Measurements from ENCODE around the gene VSIG4. TPM values are rescaled to one million over a fixed set of nuclear protein-coding genes. Genes with fewer than 3 reads are reported as not detected.

The VSIG4 gene
- polyA plus RNA-seq, 1 of the 3 experiments (the other 2 are of a cell fraction) = not detected

DNA sequence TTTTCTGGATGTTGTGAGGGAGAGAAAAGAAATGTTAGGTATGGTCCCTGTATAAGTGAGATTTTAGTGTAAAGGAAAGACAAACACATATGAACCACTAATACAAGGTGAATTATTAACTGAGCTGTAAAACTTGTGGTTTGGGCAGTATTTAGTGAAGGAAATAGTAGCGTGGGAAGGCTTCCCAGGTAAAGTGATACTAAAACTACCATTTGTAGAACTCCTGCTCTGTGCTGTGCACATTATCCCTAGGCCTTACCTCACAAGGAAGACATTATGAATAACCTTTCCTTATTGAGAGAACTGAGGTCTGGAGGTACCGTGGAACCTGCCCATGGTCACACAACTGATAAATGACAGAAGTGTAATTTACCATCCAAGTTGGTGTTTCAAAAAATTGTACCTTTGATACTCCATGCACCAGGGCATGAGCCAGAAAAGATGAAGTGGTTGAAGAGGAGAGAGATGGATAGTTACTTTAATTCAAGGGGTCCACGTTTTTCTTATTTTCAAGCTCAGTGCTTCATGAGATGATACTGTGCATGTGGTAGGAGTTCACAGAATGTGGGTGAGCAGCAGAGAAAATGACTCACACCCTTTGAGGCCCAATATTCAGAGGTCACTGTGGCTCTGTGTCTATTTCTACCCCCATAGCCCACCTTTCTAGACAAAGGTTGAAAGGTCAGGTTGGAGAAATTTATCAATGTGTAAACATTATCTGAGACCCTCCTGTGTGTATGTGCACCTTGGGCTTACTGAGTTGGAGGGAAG, 2.6 kb upstream of the VSIG4 start:
- H3K27me3 ChIP-seq (ENCODE audit: insufficient read depth) = no peaks in the 10 kb centered on the region
- TF ChIP-seq TAF1 (IDR thresholded peaks at IDR 0.05; ENCODE audit: borderline replicate concordance, low read depth, low read length) = no peak

GRCh38 chrX:66038115-66038514, 1.8 kb downstream of the VSIG4 start:
- 14% methylated on average over 1 of the region's 1 CpG for WGBS (ENCODE audit: low lambda C conversion rate)

More for the DNA sequence above, 2.6 kb upstream of the VSIG4 start:
- no peak overlapping the region for H3K4me3 ChIP-seq (ENCODE audit: low read depth in 2 of 2, low read length in 1 of 2)
- no peaks in the 10 kb centered on the region for H3K9me3 ChIP-seq
- H4K20me1 ChIP-seq (ENCODE audit: insufficient read depth) = no peaks in the 10 kb centered on the region
- no peaks in the 10 kb centered on the region for H3K36me3 ChIP-seq (replicated peaks in 1 of 2; ENCODE audit: control insufficient read depth in 1 of 2, insufficient read depth in 2 of 2, low read length in 1 of 2)
- H2AFZ ChIP-seq (ENCODE audit: low read depth) = no peak overlapping the region
- no peaks in the 10 kb centered on the region for H3K4me1 ChIP-seq (ENCODE audit: control insufficient read depth in 1 of 2, insufficient read depth in 2 of 2, low read depth in 1 of 2, low read length in 1 of 2)
- H3K27ac ChIP-seq (ENCODE audit: low read depth in 2 of 2, low read length in 1 of 2) = no peak overlapping the region
- ChIA-PET POLR2A (no interaction called here), CTCF (no interaction called here)
- no peak for DNase-seq
- no peaks in the 10 kb centered on the region for H3K79me2 ChIP-seq (ENCODE audit: insufficient read depth)
- WGBS (ENCODE audit: low lambda C conversion rate) = 0% methylated on average over 3 of the region's 3 CpGs
- no peaks in the 10 kb centered on the region for H3K9me2 ChIP-seq
- H3K9ac ChIP-seq = no peak overlapping the region
- H3K4me2 ChIP-seq = no peak overlapping the region
- no peaks in the 10 kb centered on the region for H3F3A ChIP-seq (replicated peaks; ENCODE audit: insufficient read depth)

DNA sequence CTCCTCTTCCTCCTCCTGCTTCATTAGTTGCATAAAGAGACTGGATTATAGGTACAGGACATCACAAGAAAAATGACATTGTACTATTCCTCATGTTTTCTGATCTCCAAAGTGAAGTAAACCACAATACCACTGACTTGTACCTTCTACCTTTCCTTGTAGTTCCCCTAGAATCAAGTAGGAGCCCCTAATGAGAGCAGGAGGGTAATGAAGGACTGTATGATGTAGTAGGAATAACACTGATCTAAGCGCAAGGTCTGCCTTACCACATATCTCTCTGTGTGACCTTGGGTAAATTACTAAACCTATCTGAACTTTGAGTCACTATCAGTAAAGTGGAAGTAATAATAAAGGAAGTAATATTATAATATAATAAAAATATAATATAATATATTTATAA, 3.6 kb downstream of the VSIG4 start:
- Histone ChIP-seq H3K36me3 (replicated peaks in 1 of 2; ENCODE audit: control insufficient read depth in 1 of 2, insufficient read depth in 2 of 2, low read length in 1 of 2) (no peaks in the 10 kb centered on the region), H3K27ac (ENCODE audit: low read depth in 2 of 2, low read length in 1 of 2) (no peak overlapping the region), H3K4me2 (no peak overlapping the region), H3K4me1 (ENCODE audit: control insufficient read depth in 1 of 2, insufficient read depth in 2 of 2, low read depth in 1 of 2, low read length in 1 of 2) (no peaks in the 10 kb centered on the region), H3K27me3 (ENCODE audit: insufficient read depth) (no peaks in the 10 kb centered on the region), H3K9me2 (no peaks in the 10 kb centered on the region), H3K4me3 (ENCODE audit: low read depth in 2 of 2, low read length in 1 of 2) (no peak overlapping the region), H3F3A (replicated peaks; ENCODE audit: insufficient read depth) (no peaks in the 10 kb centered on the region), H3K9me3 (no peaks in the 10 kb centered on the region), H2AFZ (ENCODE audit: low read depth) (no peak overlapping the region), H4K20me1 (ENCODE audit: insufficient read depth) (no peaks in the 10 kb centered on the region), H3K79me2 (ENCODE audit: insufficient read depth) (no peaks in the 10 kb centered on the region), H3K9ac (no peak overlapping the region)
- DNase-seq = no peak
- ChIA-PET POLR2A (no interaction called here), CTCF (interaction anchor here (1.1 kb wide), 1 partner anchor 695 kb away, joined by 4 read pairs; no protein-coding TSS in a partner anchor)
- WGBS (ENCODE audit: low lambda C conversion rate) = 100% methylated on average over 1 of the region's 1 CpG
- TF ChIP-seq SIN3A (IDR thresholded peaks at IDR 0.05; ENCODE audit: borderline replicate concordance, low read depth, low read length) (no peak), CTCF (IDR thresholded peaks at IDR 0.05) (no peak), PBX3 (IDR thresholded peaks at IDR 0.05) (no peak), RAD21 (IDR thresholded peaks at IDR 0.05; ENCODE audit: low read length) (no peak), NRF1 (IDR thresholded peaks at IDR 0.05; ENCODE audit: low read depth, low read length) (no peak), RFX5 (IDR thresholded peaks at IDR 0.05; ENCODE audit: low read length) (no peak), FOXJ3 (CRISPR knock-in tag; IDR thresholded peaks at IDR 0.05) (no peak), RXRA (IDR thresholded peaks at IDR 0.05; ENCODE audit: borderline replicate concordance, low read depth) (no peak), YY1 (IDR thresholded peaks at IDR 0.05; ENCODE audit: low read depth) (no peak), TCF12 (IDR thresholded peaks at IDR 0.05) (no peak), TEAD4 (IDR thresholded peaks at IDR 0.05; ENCODE audit: borderline replicate concordance, insufficient read depth) (no peak)

More at GRCh38 chrX:66038115-66038514, 1.8 kb downstream of the VSIG4 start:
- Histone ChIP-seq H2AFZ (ENCODE audit: low read depth) (no peak overlapping the region), H3K4me2 (no peak overlapping the region), H3K4me1 (ENCODE audit: control insufficient read depth in 1 of 2, insufficient read depth in 2 of 2, low read depth in 1 of 2, low read length in 1 of 2) (no peaks in the 10 kb centered on the region), H3K9ac (no peak overlapping the region), H3K9me2 (no peaks in the 10 kb centered on the region), H3K27ac (ENCODE audit: low read depth in 2 of 2, low read length in 1 of 2) (no peak overlapping the region), H3K4me3 (ENCODE audit: low read depth in 2 of 2, low read length in 1 of 2) (no peak overlapping the region), H3K27me3 (ENCODE audit: insufficient read depth) (no peaks in the 10 kb centered on the region), H3F3A (replicated peaks; ENCODE audit: insufficient read depth) (no peaks in the 10 kb centered on the region), H3K36me3 (replicated peaks in 1 of 2; ENCODE audit: control insufficient read depth in 1 of 2, insufficient read depth in 2 of 2, low read length in 1 of 2) (no peaks in the 10 kb centered on the region), H3K9me3 (no peaks in the 10 kb centered on the region), H4K20me1 (ENCODE audit: insufficient read depth) (no peaks in the 10 kb centered on the region), H3K79me2 (ENCODE audit: insufficient read depth) (no peaks in the 10 kb centered on the region)
- TF ChIP-seq YY1 (IDR thresholded peaks at IDR 0.05; ENCODE audit: low read depth) = no peak
- no peak for TF ChIP-seq USF1 (IDR thresholded peaks at IDR 0.05; ENCODE audit: borderline replicate concordance, low read depth)
- TF ChIP-seq GATA2 (CRISPR knock-in tag; IDR thresholded peaks at IDR 0.05) = no peak
- no peak for TF ChIP-seq RAD21 (IDR thresholded peaks at IDR 0.05; ENCODE audit: low read length)
- no peak for TF ChIP-seq IRF3 (IDR thresholded peaks at IDR 0.05; ENCODE audit: low read depth, low read length)
- DNase-seq = no peak
- CTCF ChIA-PET = no interaction called here
- POLR2A ChIA-PET = no interaction called here

Measured in SK-N-SH (cell line).